GM13977 (cell line): ENCODE results near the gene NPAS3.

Experiments used
- DNase-seq: peaks from one replicate; pipeline ENCODE4 v3.0.0; 2012; ENCODE audit warnings: low spot score
- in situ Hi-C: fragments of 300-500 bp; cut with MboI; formaldehyde crosslinking; loops from one replicate; pipeline ENCODE4 v1.12.0; 2022; ENCODE audit warnings: low sequenced_read_pairs, low pct_unique_long_range_greater_than_20kb, mixed read lengths, inconsistent platforms; ENCODE audit not compliant: unreplicated experiment
- TF ChIP-seq, protein P1 (sequence below): IDR thresholded peaks from 2 replicates; pipeline ENCODE4 v1.5.1; 2012; ENCODE audit warnings: mild to moderate bottlenecking, control low read depth; ENCODE audit not compliant: insufficient read depth; ENCODE audit errors: extremely low read depth, missing control alignments

The NPAS3 gene

DNA sequence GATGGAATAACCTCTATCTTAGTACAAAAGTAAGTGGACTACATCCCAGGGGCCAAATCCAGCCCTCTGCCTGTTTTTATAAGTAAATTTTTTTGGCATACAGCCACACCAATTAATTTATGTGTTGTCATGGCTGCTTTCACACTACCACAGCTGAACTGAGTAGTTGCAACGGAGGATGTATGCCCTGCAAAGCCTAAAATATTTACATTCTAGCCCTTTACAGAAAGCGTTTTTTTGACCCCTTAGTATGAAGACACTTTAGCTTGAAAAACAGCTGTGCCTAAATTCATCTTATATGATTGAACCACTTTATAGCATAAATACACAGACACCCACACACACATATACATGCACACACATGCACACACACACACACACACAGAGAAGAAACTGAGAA, 510.6 kb downstream of the NPAS3 start:
- no peak for DNase-seq
- in situ Hi-C loops = no loop called here
- TF ChIP-seq, protein P1, sequence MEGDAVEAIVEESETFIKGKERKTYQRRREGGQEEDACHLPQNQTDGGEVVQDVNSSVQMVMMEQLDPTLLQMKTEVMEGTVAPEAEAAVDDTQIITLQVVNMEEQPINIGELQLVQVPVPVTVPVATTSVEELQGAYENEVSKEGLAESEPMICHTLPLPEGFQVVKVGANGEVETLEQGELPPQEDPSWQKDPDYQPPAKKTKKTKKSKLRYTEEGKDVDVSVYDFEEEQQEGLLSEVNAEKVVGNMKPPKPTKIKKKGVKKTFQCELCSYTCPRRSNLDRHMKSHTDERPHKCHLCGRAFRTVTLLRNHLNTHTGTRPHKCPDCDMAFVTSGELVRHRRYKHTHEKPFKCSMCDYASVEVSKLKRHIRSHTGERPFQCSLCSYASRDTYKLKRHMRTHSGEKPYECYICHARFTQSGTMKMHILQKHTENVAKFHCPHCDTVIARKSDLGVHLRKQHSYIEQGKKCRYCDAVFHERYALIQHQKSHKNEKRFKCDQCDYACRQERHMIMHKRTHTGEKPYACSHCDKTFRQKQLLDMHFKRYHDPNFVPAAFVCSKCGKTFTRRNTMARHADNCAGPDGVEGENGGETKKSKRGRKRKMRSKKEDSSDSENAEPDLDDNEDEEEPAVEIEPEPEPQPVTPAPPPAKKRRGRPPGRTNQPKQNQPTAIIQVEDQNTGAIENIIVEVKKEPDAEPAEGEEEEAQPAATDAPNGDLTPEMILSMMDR = no peak

GRCh38 chr14:33449703-33450395, 511.2 kb downstream of the NPAS3 start:
- TF ChIP-seq, protein P1 = no peak
- no peak for DNase-seq
- in situ Hi-C loops = no loop called here

GRCh38 chr14:33450416-33450815, 511.7 kb downstream of the NPAS3 start:
- TF ChIP-seq, protein P1 = no peak
- in situ Hi-C loops = no loop called here
- DNase-seq = no peak

- DNase-seq = no peak
- TF ChIP-seq, protein P1 = no peak
- in situ Hi-C loops = no loop called here
Observed at GRCh38 chr14:33451211-33451610, 512.5 kb downstream of the NPAS3 start.

DNA sequence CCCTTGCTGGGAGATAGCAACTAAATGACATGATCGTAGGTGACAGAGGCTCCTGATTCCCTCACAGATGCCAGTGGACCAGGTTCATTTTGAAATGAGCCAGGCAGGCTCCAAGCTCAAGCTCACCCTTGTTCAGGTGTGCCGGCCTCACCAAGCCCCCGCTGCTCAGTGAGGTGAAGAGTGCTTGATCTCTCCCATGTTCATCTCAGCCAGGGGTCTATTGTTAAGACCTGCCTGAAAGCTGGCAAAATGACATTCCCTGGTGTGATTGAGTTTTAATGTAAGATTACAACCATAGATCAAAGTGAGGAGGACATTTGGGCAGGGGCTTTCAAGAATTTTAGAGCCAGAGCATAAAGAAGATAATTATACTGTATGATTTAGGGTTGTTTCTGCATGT, 514.3 kb downstream of the NPAS3 start:
- no peak for DNase-seq
- in situ Hi-C loops = no loop called here
- TF ChIP-seq, protein P1 = no peak

DNA sequence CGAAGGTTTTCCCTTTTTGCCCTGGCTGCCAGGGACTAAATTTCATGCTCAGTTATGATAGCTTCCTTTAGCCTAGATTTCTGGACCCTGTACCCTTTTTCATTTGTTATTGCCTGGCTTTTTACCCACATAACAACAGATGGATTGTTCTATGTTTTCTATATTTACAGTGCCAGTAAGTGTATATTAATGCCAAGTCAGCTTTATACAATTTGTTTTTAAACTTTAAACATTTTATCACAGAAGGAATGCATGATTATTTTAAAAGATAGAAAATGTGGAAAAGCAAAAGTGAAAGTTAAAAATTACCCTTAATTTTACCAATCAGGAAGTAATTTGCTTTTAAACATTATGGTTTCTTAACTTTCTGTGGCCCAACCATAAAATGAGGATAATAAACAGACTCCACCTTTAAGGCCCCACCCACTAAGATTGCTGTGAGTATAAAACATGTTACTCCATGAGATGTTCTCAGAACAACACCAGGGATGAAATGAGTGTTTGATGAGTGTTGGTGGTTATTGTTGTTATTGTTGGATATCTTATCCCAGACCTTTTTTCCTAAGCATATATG, 515.4 kb downstream of the NPAS3 start:
- TF ChIP-seq, protein P1 = no peak
- in situ Hi-C loops = no loop called here
- DNase-seq = no peak
